Caco-2 (cell line): ENCODE data around the gene JCHAIN. TPM values are rescaled to one million over a fixed set of nuclear protein-coding genes. Genes with fewer than 3 reads are reported as not detected.
A peak's percentile ranks its signal among the peaks of the same experiment; 100 is the strongest.

Source experiments
- BruUV-seq: library from RNA; stranded (reverse); fragments of 400-500 nt; replicated peaks from 2 replicates; lab custom pipeline; 2021; lab: Mats Ljungman, UMichigan
- CTCF ChIA-PET: fragments of 300-600 bp; sonication (Branson Sonifier 250); formaldehyde crosslinking; loops from one replicate; lab custom pipeline; 2022; ENCODE audit warnings: antibody characterized with exemption; lab: Charles Lee
- POLR2A ChIA-PET: fragments of 300-600 bp; sonication (Branson Sonifier 250); formaldehyde crosslinking; loops from one replicate; lab custom pipeline; 2022; ENCODE audit warnings: antibody characterized with exemption; lab: Charles Lee
- DNase-seq, 2 experiments: peaks; one replicate each; pipeline versions ENCODE4 v3.0.0 to v3.0.0-alpha.2; 2020 to 2022
- H3K27me3 ChIP-seq: replicated peaks from 2 replicates; pipeline ENCODE4 v1.6.0; 2011; ENCODE audit warnings: low read length; ENCODE audit not compliant: control insufficient read depth, insufficient read depth
- H3K36me3 ChIP-seq: 2 replicates; pipeline ENCODE4 v1.5.1; 2011; ENCODE audit warnings: low read length; ENCODE audit not compliant: control insufficient read depth, insufficient read depth
- H3K4me1 ChIP-seq: fragments of 250-450 bp; sonication (Bioruptor Pico); 2 replicates; pipeline ENCODE4 v1.5.1; 2020; ENCODE audit warnings: mild to moderate bottlenecking
- H3K4me3 ChIP-seq: 2 replicates; pipeline ENCODE4 v1.5.1; 2011; ENCODE audit warnings: low read depth, mild to moderate bottlenecking, control low read depth, low read length
- H3K9me3 ChIP-seq: fragments of 250-450 bp; sonication (Bioruptor Pico); 2 replicates; pipeline ENCODE4 v1.5.1; 2020; ENCODE audit warnings: mild to moderate bottlenecking, moderate library complexity
- H3K27ac Mint-ChIP-seq: one replicate; pipeline ENCODE4 v1.8.0; 2022; ENCODE audit warnings: mixed read lengths; ENCODE audit not compliant: unreplicated experiment
- H3K27me3 Mint-ChIP-seq: one replicate; pipeline ENCODE4 v1.8.0; 2022; ENCODE audit warnings: mixed read lengths; ENCODE audit not compliant: insufficient read depth, unreplicated experiment
- H3K36me3 Mint-ChIP-seq: one replicate; pipeline ENCODE4 v1.8.0; 2022; ENCODE audit warnings: mild to moderate bottlenecking, mixed read lengths; ENCODE audit not compliant: insufficient read depth, unreplicated experiment
- H3K4me1 Mint-ChIP-seq: one replicate; pipeline ENCODE4 v1.8.0; 2022; ENCODE audit warnings: low read depth, mixed read lengths; ENCODE audit not compliant: unreplicated experiment
- H3K4me3 Mint-ChIP-seq: one replicate; pipeline ENCODE4 v1.8.0; 2022; ENCODE audit warnings: mild to moderate bottlenecking, moderate library complexity, mixed read lengths; ENCODE audit not compliant: unreplicated experiment
- H3K9me3 Mint-ChIP-seq: one replicate; pipeline ENCODE4 v1.8.0; 2022; ENCODE audit warnings: mixed read lengths; ENCODE audit not compliant: unreplicated experiment
- CTCF ChIP-seq, 2 experiments: fragments of 200-600 bp in 1 of 2; IDR thresholded peaks; 1 replicate in 1 of 2; 2 replicates in 1 of 2; pipeline versions ENCODE4 v1.5.1 to v1.8.0; 2011 to 2022; ENCODE audit warnings: antibody characterized with exemption in 1 of 2, control low read depth in 1 of 2, inconsistent platforms in 1 of 2, low read depth in 1 of 2, low read length in 1 of 2, mild to moderate bottlenecking in 1 of 2, moderate library complexity in 1 of 2; ENCODE audit not compliant: insufficient read depth in 1 of 2, severe bottlenecking in 1 of 2, unreplicated experiment in 1 of 2
- intact Hi-C: fragments of 100-400 bp; cut with micrococcal nuclease; formaldehyde crosslinking; loops from one replicate; pipeline ENCODE4 v1.10.0; 2022; ENCODE audit not compliant: unreplicated experiment
- total RNA-seq: library from RNA; stranded (reverse); gene quantifications from 2 replicates; pipeline ENCODE4 v1.2.3, GENCODE V29; 2022

JCHAIN gene
- total RNA-seq, 1 experiment from 2014 or later, result not detected

- Histone ChIP-seq H3K36me3 (no peaks in the 10 kb centered on the region), H3K4me1 (peaks cover 15% of the 10 kb centered on the region), H3K9me3 (no peaks in the 10 kb centered on the region), H3K27me3 (no peaks in the 10 kb centered on the region), H3K4me3 (no peak overlapping the region)
- Mint-ChIP-seq H3K27me3 (no peaks in the 10 kb centered on the region), H3K4me1 (peaks cover 18% of the 10 kb centered on the region), H3K27ac (no peak overlapping the region), H3K4me3 (no peak overlapping the region), H3K36me3 (no peaks in the 10 kb centered on the region), H3K9me3 (no peaks in the 10 kb centered on the region)
- no peak for TF ChIP-seq CTCF (IDR thresholded peaks at IDR 0.05; ENCODE audit: insufficient read depth in 1 of 2, low read depth in 1 of 2, low read length in 1 of 2, severe bottlenecking in 1 of 2, unreplicated experiment in 1 of 2)
- no TSS peak for BruUV-seq
- no peak for DNase-seq
- intact Hi-C loops, result no loop called here
- POLR2A ChIA-PET, result no interaction called here
- CTCF ChIA-PET, result no interaction called here
Measured at GRCh38 chr4:70711599-70711998, 45.3 kb upstream of the JCHAIN start.

- H3K4me3 Mint-ChIP-seq, result peak overlapping the region; percentile 36
- Histone ChIP-seq H3K4me3 (no peak overlapping the region; the same call in 1 of the 2 replicates), H3K4me1 (peaks cover 18% of the 10 kb centered on the region), H3K27me3 (no peaks in the 10 kb centered on the region), H3K36me3 (no peaks in the 10 kb centered on the region), H3K9me3 (no peaks in the 10 kb centered on the region)
- H3K27ac Mint-ChIP-seq, result peak overlapping the region; percentile 50
- no peaks in the 10 kb centered on the region for H3K9me3 Mint-ChIP-seq
- intact Hi-C loops, result loop anchor here (5.0 kb wide), 3 partner anchors 57 to 193 kb away; partner anchors contain the start of gene MOB1B
- H3K36me3 Mint-ChIP-seq, result peaks cover 6% of the 10 kb centered on the region
- peaks cover 18% of the 10 kb centered on the region for H3K4me1 Mint-ChIP-seq
- no peak for TF ChIP-seq CTCF (IDR thresholded peaks at IDR 0.05; ENCODE audit: insufficient read depth in 1 of 2, low read depth in 1 of 2, low read length in 1 of 2, severe bottlenecking in 1 of 2, unreplicated experiment in 1 of 2)
- BruUV-seq, result no TSS peak
- no peaks in the 10 kb centered on the region for H3K27me3 Mint-ChIP-seq
- ChIA-PET CTCF (no interaction called here), POLR2A (no interaction called here)
- DNase-seq, result peak in 1 of 2 experiments; percentile 21
Measured at GRCh38 chr4:70709611-70710205, 43.4 kb upstream of the JCHAIN start.

- POLR2A ChIA-PET, result no interaction called here
- Histone ChIP-seq H3K4me1 (peaks cover 11% of the 10 kb centered on the region), H3K36me3 (no peaks in the 10 kb centered on the region), H3K4me3 (peak overlapping the region; percentile 79), H3K27me3 (no peaks in the 10 kb centered on the region), H3K9me3 (no peaks in the 10 kb centered on the region)
- Mint-ChIP-seq H3K27ac (peak overlapping the region; percentile 93), H3K27me3 (no peaks in the 10 kb centered on the region), H3K4me1 (peaks cover 11% of the 10 kb centered on the region), H3K9me3 (no peaks in the 10 kb centered on the region), H3K4me3 (peak overlapping the region; percentile 98), H3K36me3 (peaks cover 11% of the 10 kb centered on the region)
- TSS peak; percentile 31 for BruUV-seq
- intact Hi-C loops, result loop anchor here (5.0 kb wide), 3 partner anchors 54 to 196 kb away; partner anchors contain the start of gene MOB1B
- DNase-seq, result no peak
- CTCF ChIA-PET, result interaction anchor here (0.5 kb wide), 1 partner anchor 133 kb away, joined by 7 read pairs; no protein-coding TSS in a partner anchor
- no peak for TF ChIP-seq CTCF (IDR thresholded peaks at IDR 0.05; ENCODE audit: insufficient read depth in 1 of 2, low read depth in 1 of 2, low read length in 1 of 2, severe bottlenecking in 1 of 2, unreplicated experiment in 1 of 2)
Measured at GRCh38 chr4:70706516-70706915, 40.2 kb upstream of the JCHAIN start.
